ENCODE data around the gene SH3BP1. TPM values are rescaled to one million over a fixed set of nuclear protein-coding genes. Genes with fewer than 3 reads are reported as not detected.

The SH3BP1 gene
- total RNA-seq, 2 donors from 2014 or later, result 1.5 to 4.0 TPM

DNA sequence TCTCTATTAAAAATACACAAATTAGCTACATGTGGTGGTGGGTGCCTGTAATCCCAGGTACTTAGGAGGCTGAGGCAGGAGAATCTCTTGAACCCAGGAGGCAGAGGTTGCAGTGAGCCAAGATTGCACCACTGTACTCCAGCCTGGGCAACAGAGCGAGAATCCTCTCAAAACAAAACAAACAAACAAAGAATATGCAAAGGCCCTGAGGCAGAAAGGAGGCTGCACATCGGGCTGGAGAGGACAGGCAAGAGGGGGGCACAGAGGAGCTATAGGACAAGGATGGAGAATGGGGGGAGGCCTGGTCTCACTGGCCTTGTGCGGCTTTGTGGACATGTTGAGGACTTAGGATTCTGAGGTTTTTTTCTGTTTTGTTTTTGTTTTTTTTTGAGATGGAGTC lies 65.7 kb downstream of the SH3BP1 start:
- Histone ChIP-seq H3K27ac (no peak overlapping the region), H3K4me3 (no peak overlapping the region), H3K9me3 (no peaks in the 10 kb centered on the region), H3K36me3 (no peaks in the 10 kb centered on the region), H3K4me1 (no peaks in the 10 kb centered on the region), H3K27me3 (no peaks in the 10 kb centered on the region)
- no peak for TF ChIP-seq CTCF (IDR thresholded peaks at IDR 0.05)
- no peak for DNase-seq (ENCODE audit: low spot score)

Other genes starting within 250 kb of the SH3BP1 start
- gene ELFN2, start 212.2 kb upstream of the SH3BP1 start, total RNA-seq, result not detected
- 10 to 100 TPM in 1 of 2 donors, 1 to 10 TPM in 1; 9.9 to 19.5 TPM for gene MFNG, start 153.3 kb upstream of the SH3BP1 start, total RNA-seq
- 1 to 10 TPM; 4.2 to 5.8 TPM for gene CARD10, start 120.3 kb upstream of the SH3BP1 start, total RNA-seq
- 10 to 100 TPM; 20.7 to 34.8 TPM for gene CDC42EP1, start 79.2 kb upstream of the SH3BP1 start, total RNA-seq
- not detected for gene LGALS2, start 59.6 kb upstream of the SH3BP1 start, total RNA-seq
- gene GGA1, start 30.8 kb upstream of the SH3BP1 start, total RNA-seq, result 10 to 100 TPM; 17.7 to 29.0 TPM
- 10 to 100 TPM; 15.7 to 32.0 TPM for gene PDXP, start 19.1 kb downstream of the SH3BP1 start, total RNA-seq
- gene LGALS1, start 36.0 kb downstream of the SH3BP1 start, total RNA-seq, result 1,000 to 10,000 TPM in 1 of 2 donors, 100 to 1,000 TPM in 1; 584 to 1,958 TPM
- 10 to 100 TPM; 17.8 to 24.7 TPM for gene NOL12, start 46.7 kb downstream of the SH3BP1 start, total RNA-seq
- 100 to 1,000 TPM; 108 to 118 TPM for gene TRIOBP, start 57.4 kb downstream of the SH3BP1 start, total RNA-seq
- 10 to 100 TPM; 15.7 to 34.2 TPM for gene GCAT, start 168.3 kb downstream of the SH3BP1 start, total RNA-seq
- gene GALR3, start 183.7 kb downstream of the SH3BP1 start, total RNA-seq, result not detected
- gene ANKRD54, start 204.7 kb downstream of the SH3BP1 start, total RNA-seq, result 10 to 100 TPM; 17.8 to 18.5 TPM
- gene EIF3L, start 209.8 kb downstream of the SH3BP1 start, total RNA-seq, result 100 to 1,000 TPM; 193 to 284 TPM

All from right atrium auricular region (tissue), 2 donors.